Suprapubic skin (tissue), 4 donors: Measurements from ENCODE around the gene EPN2.
"Not testable (repeated sequence)": the region's sequence is repeated elsewhere in the genome, so short reads cannot be mapped to it uniquely, and the experiment has no call there.

Experiments
- CTCF ChIP-seq, 2 donors: fragments of 200-600 bp in 1 of 2; fragments of 450-650 bp in 1 of 2; sonication (generic) in 1 of 2; IDR thresholded peaks; one replicate each; pipeline ENCODE4 v1.5.1; 2016 to 2019; ENCODE audit warnings: antibody characterized with exemption in 2 of 2, mild to moderate bottlenecking in 1 of 2, moderate library complexity in 1 of 2
- EP300 ChIP-seq: sonication (generic); formaldehyde crosslinking; IDR thresholded peaks from one replicate; pipeline ENCODE4 v1.6.1; 2017; ENCODE audit warnings: antibody characterized with exemption
- POLR2A ChIP-seq, 2 donors: fragments of 450-650 bp; IDR thresholded peaks; one replicate each; pipeline ENCODE4 v1.6.1; 2017; ENCODE audit warnings: antibody characterized with exemption in 2 of 2, mild to moderate bottlenecking in 2 of 2, moderate library complexity in 2 of 2
- POLR2AphosphoS5 ChIP-seq, 3 donors: sonication (generic); formaldehyde crosslinking; IDR thresholded peaks; one replicate each; pipeline ENCODE4 v1.6.1; 2017; ENCODE audit warnings: antibody characterized with exemption in 3 of 3

GRCh38 chr17:19187883-19188869 lies 49.0 kb upstream of the EPN2 start:
- TF ChIP-seq POLR2AphosphoS5 (IDR thresholded peaks at IDR 0.05) = peak in 2 of 3 donors; percentile 79 to 96
- not testable (repeated sequence) for TF ChIP-seq CTCF (IDR thresholded peaks at IDR 0.05); POLR2A (IDR thresholded peaks at IDR 0.05); EP300
